Body of pancreas (tissue), 4 donors: ENCODE data around the gene RIMS1. TPM values are rescaled to one million over a fixed set of nuclear protein-coding genes. Genes with fewer than 3 reads are reported as not detected.
"Not testable (repeated sequence)": the region's sequence is repeated elsewhere in the genome, so short reads cannot be mapped to it uniquely, and the experiment has no call there.

ENCODE experiments used
- ATAC-seq: fragments of 150-250 bp; one replicate; pipeline ENCODE4 v1.9.1; 2016
- DNase-seq, 4 donors: peaks; one replicate each; pipeline ENCODE4 v3.0.0-alpha.2; 2019
- H3K27ac ChIP-seq, 4 donors: fragments of 200-600 bp; sonication (generic); 1 replicate in 3 of 4; 2 replicates in 1 of 4; pipeline versions ENCODE4 v1.5.1 to v1.6.1; 2016 to 2019; ENCODE audit warnings: mild to moderate bottlenecking in 1 of 4, mixed read lengths in 1 of 4, moderate library complexity in 1 of 4
- H3K27me3 ChIP-seq, 2 donors: fragments of 200-600 bp; sonication (generic); one replicate each; pipeline ENCODE4 v1.6.0; 2016; ENCODE audit warnings: mild to moderate bottlenecking in 1 of 2
- H3K36me3 ChIP-seq, 2 donors: fragments of 200-600 bp; sonication (generic); replicated peaks in 1 of 2; 2 replicates each; pipeline ENCODE4 v1.5.1; 2016; ENCODE audit warnings: low read depth in 2 of 2; ENCODE audit not compliant: insufficient read depth in 1 of 2
- H3K4me1 ChIP-seq: fragments of 200-600 bp; sonication (generic); one replicate; pipeline ENCODE4 v1.6.0; 2016
- H3K4me3 ChIP-seq, 2 donors: fragments of 200-600 bp; sonication (generic); 1 replicate in 1 of 2; 2 replicates in 1 of 2; pipeline ENCODE4 v1.5.1; 2016 to 2019
- H3K9me3 ChIP-seq, 3 donors: fragments of 200-600 bp; sonication (generic); 1 replicate in 2 of 3; 2 replicates in 1 of 3; pipeline ENCODE4 v1.5.1; 2016
- CTCF ChIP-seq, 7 experiments: fragments of 450-650 bp in 4 of 7; fragments of 200-600 bp in 3 of 7; sonication (generic) in 3 of 7; IDR thresholded peaks; one replicate each; pipeline ENCODE4 v1.5.1; 2016 to 2019; ENCODE audit warnings: antibody characterized with exemption in 7 of 7
- POLR2A ChIP-seq, 3 donors: fragments of 450-650 bp; IDR thresholded peaks; one replicate each; pipeline ENCODE4 v1.6.1; 2016; ENCODE audit warnings: antibody characterized with exemption in 3 of 3, mild to moderate bottlenecking in 2 of 3
- WGBS, 2 donors: methylation state at CpG; one replicate each; pipeline ENCODE4 v1.1.5; 2017; 5-methylcytosine and 5-hydroxymethylcytosine counted together
- intact Hi-C: fragments of 100-400 bp; cut with DNase I; formaldehyde crosslinking; loops from one replicate; pipeline ENCODE4 v1.15.1; 2023
- total RNA-seq, 2 donors: library from RNA; depleted of rRNA; stranded (reverse); fragments of >200 nt; gene quantifications; one replicate each; pipeline ENCODE4 v1.1.0, GENCODE V29; 2016

Gene RIMS1
- total RNA-seq, 2 donors from 2014 or later, result 0.78 to 5.9 TPM

- no peaks in the 10 kb centered on the region for H3K27me3 ChIP-seq
- H3K27ac ChIP-seq, result no peak overlapping the region
- no peaks in the 10 kb centered on the region for H3K36me3 ChIP-seq
- intact Hi-C loops, result no loop called here
- no peaks in the 10 kb centered on the region for H3K4me1 ChIP-seq
- DNase-seq (no peak), ATAC-seq (no peak)
- H3K4me3 ChIP-seq, result no peak overlapping the region
- TF ChIP-seq CTCF (IDR thresholded peaks at IDR 0.05) (no peak), POLR2A (IDR thresholded peaks at IDR 0.05) (no peak)
- H3K9me3 ChIP-seq, result no peaks in the 10 kb centered on the region
- WGBS, 2 donors, result 58 to 75% methylated on average over 2 of the region's 2 CpGs
Observed at GRCh38 chr6:72322771-72323170, 436.4 kb downstream of the RIMS1 start.

- no peaks in the 10 kb centered on the region for H3K4me1 ChIP-seq
- ATAC-seq (no peak), DNase-seq (no peak)
- intact Hi-C loops, result no loop called here
- no peaks in the 10 kb centered on the region for H3K36me3 ChIP-seq
- no peak overlapping the region for H3K27ac ChIP-seq
- H3K27me3 ChIP-seq, result no peaks in the 10 kb centered on the region
- H3K9me3 ChIP-seq, result no peaks in the 10 kb centered on the region
- WGBS, 2 donors, result 86 to 91% methylated on average over 4 of the region's 4 CpGs
- no peak overlapping the region for H3K4me3 ChIP-seq
- TF ChIP-seq CTCF (IDR thresholded peaks at IDR 0.05) (no peak), POLR2A (IDR thresholded peaks at IDR 0.05) (no peak)
Observed at GRCh38 chr6:72324591-72324990, 438.2 kb downstream of the RIMS1 start.

- Histone ChIP-seq H3K9me3 (no peaks in the 10 kb centered on the region), H3K4me1 (no peaks in the 10 kb centered on the region), H3K4me3 (no peak overlapping the region), H3K27ac (no peak overlapping the region), H3K36me3 (no peaks in the 10 kb centered on the region), H3K27me3 (no peaks in the 10 kb centered on the region)
- ATAC-seq (no peak), DNase-seq (no peak)
- no peak for TF ChIP-seq POLR2A (IDR thresholded peaks at IDR 0.05)
- TF ChIP-seq CTCF (IDR thresholded peaks at IDR 0.05), result no peak
- intact Hi-C loops, result no loop called here
- WGBS, 2 donors, result 74 to 79% methylated on average over 1 of the region's 1 CpG
Observed at GRCh38 chr6:72328775-72329174, 442.4 kb downstream of the RIMS1 start.

GRCh38 chr6:72335203-72335602 lies 448.9 kb downstream of the RIMS1 start:
- H3K36me3 ChIP-seq, H3K4me1 ChIP-seq, H3K9me3 ChIP-seq, H3K27ac ChIP-seq, H3K4me3 ChIP-seq, ATAC-seq, DNase-seq, intact Hi-C loops, H3K27me3 ChIP-seq: not testable (repeated sequence)
- WGBS, 2 donors, result 88 to 92% methylated on average over 2 of the region's 2 CpGs

GRCh38 chr6:72348926-72349325 lies 462.6 kb downstream of the RIMS1 start:
- 46 to 47% methylated on average over 1 of the region's 1 CpG for WGBS, 2 donors
- no peaks in the 10 kb centered on the region for H3K4me1 ChIP-seq
- H3K36me3 ChIP-seq, result no peaks in the 10 kb centered on the region
- no peak overlapping the region for H3K4me3 ChIP-seq
- no peak for TF ChIP-seq POLR2A (IDR thresholded peaks at IDR 0.05)
- ATAC-seq (no peak), DNase-seq (no peak)
- H3K27me3 ChIP-seq, result no peaks in the 10 kb centered on the region
- no peaks in the 10 kb centered on the region for H3K9me3 ChIP-seq
- no peak overlapping the region for H3K27ac ChIP-seq
- intact Hi-C loops, result no loop called here

- H3K9me3 ChIP-seq, result no peaks in the 10 kb centered on the region
- no peak for ATAC-seq
- no peaks in the 10 kb centered on the region for H3K27me3 ChIP-seq
- no peaks in the 10 kb centered on the region for H3K4me1 ChIP-seq
- no peak overlapping the region for H3K27ac ChIP-seq
- no peak for DNase-seq
- H3K4me3 ChIP-seq, result no peak overlapping the region
- WGBS, 2 donors, result 78 to 94% methylated on average over 1 of the region's 1 CpG
- TF ChIP-seq POLR2A (IDR thresholded peaks at IDR 0.05), result no peak
- no peak for TF ChIP-seq CTCF (IDR thresholded peaks at IDR 0.05)
- H3K36me3 ChIP-seq, result no peaks in the 10 kb centered on the region
- intact Hi-C loops, result no loop called here
Observed at GRCh38 chr6:72350296-72350881, 464.0 kb downstream of the RIMS1 start.
